HG03103 (cell line): ENCODE measurements around the gene CXCL5.
"Not testable (repeated sequence)": the region's sequence is repeated elsewhere in the genome, so short reads cannot be mapped to it uniquely, and the experiment has no call there.

ENCODE experiments used
- ATAC-seq: cut with Tn5 transposase; IDR thresholded peaks from one replicate; pipeline ENCODE4 v1.9.1; 2021; ENCODE audit warnings: low read depth; ENCODE audit not compliant: unreplicated experiment

The CXCL5 gene

DNA sequence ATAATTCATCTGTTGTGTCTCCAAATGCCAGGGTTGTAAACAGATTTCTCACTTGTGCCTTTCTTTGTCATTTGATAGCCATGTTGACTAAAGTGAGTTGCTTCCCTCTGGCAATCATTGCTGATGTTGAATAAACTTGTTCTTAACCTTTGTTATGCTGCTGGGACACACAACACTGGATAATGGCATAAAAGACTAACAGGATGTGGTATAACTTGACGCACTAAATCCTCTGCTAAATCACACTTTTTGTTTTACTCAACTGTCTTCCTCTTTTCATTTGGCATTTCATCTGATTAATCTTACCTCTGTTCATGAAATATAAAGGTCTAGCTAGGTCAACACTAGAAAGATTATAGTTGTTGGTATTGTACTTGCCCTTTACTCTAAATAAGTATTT lies 17.6 kb upstream of the CXCL5 start:
- no peak for ATAC-seq

DNA sequence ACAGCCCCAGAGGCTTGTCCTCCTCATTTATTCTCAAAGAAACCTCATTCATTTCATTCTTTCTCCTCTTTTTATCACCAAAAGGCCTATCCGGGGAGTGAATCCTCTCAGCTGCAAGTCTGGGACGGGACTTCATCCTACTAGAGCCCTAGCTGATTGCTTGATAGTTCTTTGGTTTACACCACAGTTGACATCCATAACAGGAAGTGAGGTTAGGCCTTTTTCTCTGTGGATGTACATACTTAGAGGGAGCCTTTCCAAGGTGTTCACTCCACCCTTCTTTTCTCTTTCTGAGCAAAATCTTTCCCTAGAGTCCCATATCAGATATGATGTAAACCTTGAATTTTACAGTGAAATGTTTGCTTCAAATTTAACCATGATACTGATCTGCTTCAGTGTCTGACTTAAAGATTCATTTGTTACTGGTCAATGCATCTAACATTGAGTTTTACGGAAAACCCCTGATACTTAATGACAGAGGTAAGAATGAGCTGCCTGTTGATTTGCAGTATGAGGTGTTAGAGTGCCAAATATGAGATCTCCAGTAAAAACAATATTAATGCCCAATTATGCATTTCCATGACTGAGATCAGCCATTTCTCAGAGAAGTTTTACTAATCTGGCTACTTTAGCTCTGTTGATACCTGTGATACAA lies 16.8 kb upstream of the CXCL5 start:
- ATAC-seq = no peak

DNA sequence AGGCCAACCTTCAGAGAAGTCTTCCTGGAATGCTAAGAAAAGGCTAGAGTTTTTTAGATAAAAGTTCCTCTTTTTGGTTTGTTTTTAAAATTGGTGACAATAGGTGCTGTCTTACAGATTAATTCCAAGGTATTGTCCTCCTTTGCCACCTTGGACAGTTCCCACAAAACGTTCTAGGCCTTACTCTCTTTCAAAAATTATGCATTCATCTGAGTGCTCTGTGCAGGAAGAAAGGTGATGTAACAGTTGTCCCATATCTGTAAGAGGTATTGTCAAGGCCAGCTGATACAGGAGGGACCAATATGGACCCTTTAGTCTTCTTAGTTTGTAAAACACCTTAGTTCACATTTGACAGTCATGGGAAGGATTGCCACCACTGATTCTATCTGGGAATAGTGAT lies 15.9 kb upstream of the CXCL5 start:
- no peak for ATAC-seq

GRCh38 chr4:74013264-74013663 lies 14.8 kb upstream of the CXCL5 start:
- ATAC-seq = no peak

GRCh38 chr4:74012130-74012529 lies 13.7 kb upstream of the CXCL5 start:
- no peak for ATAC-seq

DNA sequence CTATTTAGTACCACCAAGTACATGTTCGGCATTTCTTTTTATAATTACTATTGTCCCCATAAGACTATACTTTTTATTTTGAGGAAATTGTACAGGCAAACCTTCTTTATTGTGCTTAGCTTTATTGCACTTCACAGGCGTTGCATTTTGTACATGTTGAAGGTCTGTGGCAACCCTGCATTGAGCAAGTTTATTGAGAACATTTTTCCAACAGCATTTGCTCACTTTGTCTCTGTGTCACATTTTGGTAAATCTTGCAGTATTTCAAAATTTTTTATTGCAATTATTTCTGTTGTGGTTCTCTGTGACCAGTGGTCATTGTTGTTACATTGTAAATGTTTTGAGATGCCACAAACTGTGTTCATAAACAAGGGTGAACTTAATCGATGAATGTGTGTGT lies 10.8 kb upstream of the CXCL5 start:
- no peak for ATAC-seq

GRCh38 chr4:74006009-74006476 lies 7.6 kb upstream of the CXCL5 start:
- no peak for ATAC-seq

GRCh38 chr4:74005528-74005927 lies 7.1 kb upstream of the CXCL5 start:
- ATAC-seq = no peak

- no peak for ATAC-seq
These were observed 6.2 kb upstream of the CXCL5 start for GRCh38 chr4:74004668-74005067.

- ATAC-seq = no peak
These were observed 1.8 kb upstream of the CXCL5 start for GRCh38 chr4:74000301-74000700.

GRCh38 chr4:73992050-73992449 lies 6.4 kb downstream of the CXCL5 start:
- no peak for ATAC-seq

- no peak for ATAC-seq
These were observed 6.8 kb downstream of the CXCL5 start for GRCh38 chr4:73991742-73992000.

DNA sequence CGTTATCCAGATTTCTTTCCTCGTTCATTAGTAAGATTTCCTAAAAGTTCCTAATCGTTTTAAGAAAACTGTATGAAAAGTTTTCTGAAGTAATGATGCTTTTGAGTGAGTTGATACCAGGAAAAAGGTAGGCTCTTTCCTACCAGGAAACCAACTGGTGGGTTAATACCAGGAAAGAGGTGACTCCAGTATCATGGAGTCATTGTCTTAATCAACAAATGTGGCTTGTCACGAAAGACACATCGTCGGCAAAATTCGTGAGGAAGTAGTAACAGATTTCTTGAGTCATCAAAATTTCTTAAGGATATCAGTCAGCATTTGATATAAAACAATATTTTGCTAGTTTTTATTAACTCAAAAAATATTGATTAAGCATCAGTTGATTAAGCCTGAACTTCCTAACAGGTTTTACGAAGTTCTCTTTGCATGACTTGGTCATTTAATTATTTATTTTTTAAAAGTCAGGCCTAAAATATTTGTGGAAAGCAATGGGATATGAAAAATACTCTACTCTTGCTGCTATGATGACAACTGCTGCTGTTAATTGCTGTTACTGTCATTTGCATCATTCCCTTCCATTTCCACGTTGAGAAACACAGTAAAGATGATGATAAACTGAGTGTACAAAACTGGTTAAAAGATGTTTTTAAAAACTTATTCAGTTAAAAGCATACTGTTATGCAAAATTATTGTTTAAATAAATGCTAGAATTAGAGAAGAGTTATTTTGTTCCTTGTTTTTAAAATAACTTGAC lies 7.3 kb downstream of the CXCL5 start:
- ATAC-seq = no peak

DNA sequence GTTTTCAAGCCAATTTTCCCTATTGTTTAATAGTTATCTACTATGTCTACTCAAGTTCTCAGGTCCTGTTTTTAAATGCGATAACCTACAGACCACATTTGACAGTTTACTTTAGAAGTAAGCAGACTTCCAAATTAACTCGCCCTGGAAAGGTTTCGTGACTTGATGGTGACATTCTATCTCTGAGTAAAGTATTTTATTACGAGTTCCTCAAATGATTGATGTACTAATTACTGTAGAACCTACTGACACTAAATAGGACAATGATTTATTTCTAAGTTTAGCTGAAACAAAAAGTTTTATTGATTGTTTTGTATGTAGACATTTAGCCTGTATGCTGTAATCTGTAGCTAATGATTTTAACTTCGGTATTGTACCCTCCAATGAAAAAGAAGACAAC lies 8.5 kb downstream of the CXCL5 start:
- ATAC-seq = no peak

GRCh38 chr4:73989031-73989430 lies 9.4 kb downstream of the CXCL5 start:
- ATAC-seq = no peak

- ATAC-seq = no peak
These were observed 10.4 kb downstream of the CXCL5 start, which contains the start of gene PPBP for GRCh38 chr4:73988061-73988460. PPBP (minus strand) TSS chr4:73988190; CDS start chr4:73988103, 87 bp downstream.

- ATAC-seq = no peak
These were observed 13.0 kb downstream of the CXCL5 start for GRCh38 chr4:73985528-73985852.

GRCh38 chr4:73984736-73985527 lies 13.5 kb downstream of the CXCL5 start:
- no peak for ATAC-seq

- ATAC-seq = not testable (repeated sequence)
These were observed 17.3 kb downstream of the CXCL5 start for GRCh38 chr4:73981175-73981574.

DNA sequence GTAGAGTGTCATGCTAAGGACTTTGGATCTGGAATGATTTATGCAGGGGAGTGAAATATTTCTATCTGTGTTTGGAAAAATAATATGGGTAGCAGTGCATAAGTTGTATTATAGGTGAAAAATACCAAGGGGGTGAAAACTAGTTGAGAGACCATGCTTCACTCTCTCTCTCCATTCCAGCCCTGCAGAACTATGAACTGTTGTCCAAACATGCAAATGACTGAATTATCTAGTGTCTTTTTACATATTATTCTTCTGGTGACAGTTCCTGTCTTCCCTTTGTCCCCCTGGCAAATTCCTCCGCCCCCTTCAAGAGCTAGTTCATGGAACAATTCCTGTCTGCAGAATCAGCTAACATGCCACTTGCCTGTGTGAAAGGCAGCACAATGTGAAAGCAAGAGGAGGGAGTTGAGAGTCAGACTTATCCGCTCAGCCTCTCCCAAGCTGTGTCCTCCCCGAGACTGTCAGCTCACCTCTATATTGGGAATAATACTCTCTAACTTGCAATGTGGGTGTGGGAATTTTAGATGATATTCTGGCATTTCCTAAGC lies 19.0 kb downstream of the CXCL5 start:
- ATAC-seq = no peak

DNA sequence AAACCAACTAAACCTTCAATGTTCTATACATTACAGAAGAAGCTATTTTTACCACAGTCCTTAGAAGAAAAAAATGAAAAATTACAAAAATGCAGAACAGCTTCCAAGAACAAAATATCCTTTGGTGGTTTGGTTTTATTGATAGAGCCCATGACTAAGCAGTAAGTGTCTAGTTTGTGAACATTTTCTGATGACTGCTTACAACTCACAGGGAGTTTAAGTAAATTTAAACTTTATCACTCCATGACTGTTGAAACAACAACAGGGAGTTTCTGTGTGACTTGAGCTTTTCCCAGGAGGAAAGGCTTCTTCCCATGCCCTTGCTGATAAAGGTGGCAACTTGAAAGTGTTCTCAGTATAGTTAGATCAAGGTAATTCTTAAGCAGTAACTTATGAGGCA lies 19.6 kb downstream of the CXCL5 start:
- no peak for ATAC-seq
